Measurements from ENCODE around the gene ZNRF3.
"Not testable (repeated sequence)": the region's sequence is repeated elsewhere in the genome, so short reads cannot be mapped to it uniquely, and the experiment has no call there.

ZNRF3 gene

DNA sequence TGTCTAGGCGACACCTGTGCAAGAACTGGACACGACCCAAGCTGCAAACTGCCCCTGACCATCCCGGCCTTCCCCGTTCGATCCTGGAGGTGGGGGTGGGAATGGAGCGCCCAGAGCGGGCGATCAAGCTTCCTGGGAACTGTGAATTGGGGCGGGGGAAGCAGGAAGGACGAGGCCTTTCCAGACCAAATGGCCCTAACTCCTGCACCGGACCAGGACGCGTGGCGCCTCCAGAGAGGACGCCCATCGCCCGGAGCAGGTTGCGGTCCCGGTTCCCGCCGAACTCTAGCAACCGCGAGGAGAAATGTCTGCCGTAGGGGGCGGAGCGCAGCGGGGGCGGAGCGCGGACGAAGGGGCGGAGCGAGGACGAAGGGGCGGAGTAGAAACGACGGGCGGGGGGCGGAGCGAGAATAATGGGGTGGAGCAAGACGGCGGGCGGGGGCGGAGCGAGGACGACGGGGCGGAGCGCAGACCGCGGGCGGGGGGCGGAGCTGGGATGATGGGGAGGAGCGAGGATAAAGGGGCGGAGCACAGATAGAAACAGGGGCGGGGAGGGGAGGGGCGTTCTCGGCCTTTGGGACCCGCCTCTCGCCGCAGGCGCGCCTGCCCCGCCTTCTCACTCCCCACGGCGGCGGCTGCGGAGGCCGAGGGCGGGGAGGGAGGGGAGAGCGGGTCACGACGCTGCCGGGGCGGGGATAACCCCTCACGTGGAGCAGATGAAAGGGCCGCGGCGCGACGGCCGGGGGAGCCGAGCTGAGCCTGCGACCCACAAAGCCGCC is at the start of gene ZNRF3:
Gene ZNRF3, plus strand, starts transcription at position 695 of the 779 bp plus-strand sequence. CDS start 195 bp downstream, outside the sequence.
- peak; percentile 81 to 84 for ATAC-seq

DNA sequence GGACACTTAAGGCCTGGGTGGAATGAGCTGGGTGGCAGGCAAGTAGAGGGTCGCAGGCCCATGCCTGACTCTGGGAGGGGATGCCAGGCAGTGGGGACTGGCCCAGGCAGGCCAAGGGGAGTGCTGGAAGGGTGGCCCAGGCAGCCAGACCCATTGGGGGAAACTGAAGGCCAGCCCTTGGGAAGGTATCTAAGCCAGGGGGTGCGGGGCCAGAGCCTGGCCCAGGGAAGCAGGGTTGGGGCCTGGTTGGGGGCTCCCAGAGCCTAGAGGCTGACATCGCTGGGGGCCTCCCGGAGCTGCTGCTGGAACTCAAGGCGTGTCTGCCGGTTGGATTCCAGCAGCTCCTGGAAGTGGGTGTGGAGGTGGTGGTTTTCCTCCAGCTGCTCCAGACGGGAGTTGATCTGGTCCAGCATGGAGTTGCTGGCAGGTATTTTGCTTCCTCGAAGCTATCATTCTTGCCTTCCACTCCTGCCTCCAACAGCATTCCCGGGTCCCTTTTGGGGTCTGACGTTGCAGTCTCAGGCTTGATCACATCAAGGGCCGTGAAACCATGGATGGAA is 47.7 kb upstream of the ZNRF3 start:
- no peak for ATAC-seq

DNA sequence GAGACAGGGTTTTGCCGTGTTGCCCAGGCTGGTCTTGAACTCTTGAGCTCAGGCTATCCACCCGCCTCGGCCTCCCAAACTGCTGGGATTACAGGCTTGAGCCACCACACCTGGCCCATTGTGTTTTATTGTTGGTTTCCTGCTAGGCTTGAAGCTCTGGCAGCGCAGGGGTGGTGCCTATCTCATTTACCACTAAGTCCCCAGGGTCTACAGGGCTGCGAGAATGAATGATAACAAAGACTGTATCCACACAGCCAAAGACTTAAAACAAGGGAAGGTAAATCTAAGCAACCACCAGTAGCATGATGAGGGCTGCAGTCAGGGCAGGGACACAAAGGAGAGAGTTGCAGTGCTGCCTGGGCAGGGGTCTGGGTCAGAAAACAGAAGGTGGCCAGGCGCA is 45.7 kb upstream of the ZNRF3 start:
- no peak for ATAC-seq

DNA sequence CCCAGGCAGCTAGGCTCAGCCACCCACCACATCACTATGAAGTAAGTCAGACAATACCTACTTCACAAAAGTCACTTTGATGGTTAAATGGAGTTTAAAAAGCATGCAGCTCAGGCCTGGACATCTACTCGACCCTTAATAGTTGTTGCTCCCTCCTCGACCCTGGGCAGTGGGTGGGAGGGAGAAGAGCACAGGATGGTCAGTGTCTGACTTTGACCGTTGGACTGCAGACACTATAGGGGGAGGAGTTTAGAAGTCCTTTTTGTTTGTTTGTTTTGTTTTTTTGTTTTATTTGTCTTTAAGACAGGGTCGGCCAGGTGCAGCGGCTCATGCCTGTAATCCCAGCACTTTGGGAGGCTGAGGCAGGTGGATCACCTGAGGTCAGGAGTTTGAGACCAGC is 44.4 kb upstream of the ZNRF3 start:
- no peak for ATAC-seq

DNA sequence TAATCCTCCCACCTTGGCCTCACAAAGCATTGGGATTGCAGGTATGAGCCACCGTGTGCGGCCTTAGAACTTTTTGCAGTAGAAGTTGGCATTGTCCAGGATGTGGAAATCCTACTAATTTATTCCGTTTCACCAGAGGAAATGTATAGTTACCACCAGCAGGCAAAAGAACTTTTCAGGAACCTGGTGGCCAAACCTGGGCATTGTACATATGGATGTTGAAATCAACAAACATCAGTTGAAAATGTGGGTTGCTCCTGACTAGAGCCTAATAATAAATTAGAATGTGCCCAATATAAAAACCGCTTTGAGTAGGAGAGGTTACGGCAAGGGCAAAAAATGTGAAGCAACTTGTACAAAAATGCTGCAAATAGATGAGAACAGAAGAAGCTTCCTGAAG is 42.3 kb upstream of the ZNRF3 start:
- ATAC-seq = no peak

DNA sequence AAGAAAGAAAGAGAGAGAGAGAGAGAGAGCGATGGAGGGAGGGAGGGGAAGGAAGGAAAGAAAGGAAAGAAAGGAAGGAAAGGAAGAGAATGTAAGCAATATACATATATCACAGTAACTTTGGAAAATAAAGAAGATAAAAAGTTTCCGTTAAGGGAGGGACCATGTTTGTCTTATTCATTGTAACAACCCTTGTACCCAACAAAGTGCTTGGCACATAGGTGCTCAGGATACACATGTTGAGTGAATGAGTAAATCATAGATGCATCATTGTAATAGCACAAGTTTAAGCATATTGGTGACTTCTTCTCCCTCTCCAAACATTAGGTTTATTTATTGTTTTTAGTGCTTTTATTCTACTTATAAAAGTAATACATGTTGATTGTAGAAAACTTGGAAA is 39.7 kb upstream of the ZNRF3 start:
- no peak for ATAC-seq

DNA sequence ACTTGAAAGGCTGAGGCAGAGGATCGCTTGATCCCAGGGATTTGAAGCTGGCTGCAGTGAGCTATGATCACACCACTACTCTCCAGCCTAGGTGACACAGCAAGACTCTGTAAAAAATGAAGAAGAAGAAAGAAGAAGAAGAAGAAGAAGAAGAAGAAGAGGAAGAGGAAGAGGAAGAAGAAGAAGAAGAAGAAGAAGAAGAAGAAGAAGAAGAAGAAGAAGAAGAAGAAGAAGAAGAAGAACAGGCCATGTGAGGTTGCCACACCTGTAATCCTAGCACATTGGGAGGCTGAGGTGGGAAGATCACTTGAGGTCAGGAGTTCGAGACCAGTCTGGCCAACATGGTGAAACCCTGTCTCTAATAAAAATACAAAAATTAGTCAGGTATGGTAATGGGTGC is 39.1 kb upstream of the ZNRF3 start:
- ATAC-seq = not testable (repeated sequence)

DNA sequence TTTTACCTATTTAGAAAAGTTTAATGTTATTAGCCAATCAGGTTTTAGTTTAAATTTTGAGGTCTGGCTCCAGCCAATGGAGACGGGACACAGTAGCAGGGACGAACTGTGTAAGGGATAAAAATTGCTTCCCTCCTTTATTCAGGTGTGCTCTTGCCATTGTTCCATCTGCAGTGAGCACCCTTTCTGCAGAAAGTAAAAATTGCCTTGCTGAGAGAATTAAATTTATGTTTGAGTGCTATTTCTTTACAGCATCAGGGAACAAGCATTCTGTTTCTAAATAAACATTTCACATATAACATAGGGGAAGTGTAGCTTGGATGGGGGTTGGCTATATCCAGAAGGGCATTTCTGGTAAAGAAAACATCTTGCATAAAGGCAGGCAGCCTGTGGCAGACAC is 36.4 kb upstream of the ZNRF3 start:
- no peak for ATAC-seq

DNA sequence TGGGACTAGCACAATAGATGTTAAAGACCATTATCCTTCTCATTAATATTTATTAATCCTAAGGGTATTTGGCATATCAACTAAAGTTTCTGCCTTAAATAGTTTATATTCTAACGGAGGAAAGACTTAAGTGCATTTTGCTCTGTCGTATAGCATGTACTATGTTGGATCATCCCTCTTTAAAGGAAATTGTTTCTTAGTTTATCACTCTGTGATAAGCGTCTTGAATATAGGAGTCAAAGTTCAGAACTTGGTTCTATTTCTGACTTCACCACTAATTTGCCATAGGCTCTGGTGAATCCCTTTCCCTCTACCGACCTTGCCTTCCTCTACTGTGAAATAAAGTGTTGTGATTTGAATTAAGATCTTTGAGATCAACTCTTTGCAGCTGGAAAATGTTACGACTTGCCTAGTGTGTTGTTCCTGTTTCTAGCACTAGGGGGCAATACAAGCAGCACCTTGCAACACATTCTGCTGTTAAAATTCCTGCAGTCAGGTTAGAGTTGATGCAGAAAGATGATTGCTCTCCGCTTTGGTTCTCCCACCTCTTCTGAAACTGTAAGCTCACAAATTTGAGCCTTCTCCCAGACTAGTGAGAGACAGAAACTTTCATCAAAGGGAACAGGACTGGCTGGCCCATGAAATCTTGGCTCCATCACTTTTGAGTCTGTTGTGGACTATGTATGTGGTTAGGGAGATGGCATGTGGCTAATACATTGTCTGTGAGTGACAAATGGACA is 27.8 kb upstream of the ZNRF3 start:
- no peak for ATAC-seq

DNA sequence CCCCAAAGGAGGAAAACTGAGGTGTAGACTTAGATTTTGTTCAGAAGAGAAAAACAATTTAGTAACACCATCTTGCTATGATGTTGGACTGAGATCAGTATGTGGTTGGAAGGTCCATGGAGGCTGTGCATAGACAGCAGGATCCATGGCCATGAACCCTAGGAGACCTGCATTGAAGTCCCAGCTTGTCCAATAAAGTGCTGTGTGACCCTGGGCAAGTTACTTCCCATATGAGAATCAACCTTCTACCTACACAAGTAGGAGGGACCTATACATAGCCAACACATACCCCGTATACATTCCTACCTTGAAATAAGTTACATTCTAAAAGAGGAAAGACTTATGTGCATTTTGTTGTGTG is 27.3 kb upstream of the ZNRF3 start:
- ATAC-seq = no peak

DNA sequence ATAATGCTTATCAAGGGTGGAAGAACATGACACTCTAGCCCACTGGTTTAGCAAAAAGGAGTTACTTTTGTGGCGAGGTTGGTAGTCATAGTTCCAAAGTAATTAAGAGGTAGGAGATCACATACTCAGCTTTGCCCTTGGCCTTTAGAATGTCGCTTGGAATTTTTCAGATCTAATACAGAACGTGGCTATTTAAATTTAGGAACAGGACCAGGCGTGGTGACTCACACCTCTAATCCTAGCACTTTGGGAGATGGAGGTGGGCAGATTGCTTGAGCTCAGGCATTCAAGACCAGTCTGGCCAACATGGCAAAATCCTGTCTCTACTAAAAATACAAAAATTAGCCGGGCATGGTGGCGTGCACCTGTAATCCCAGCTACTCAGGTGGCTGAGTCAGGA is 26.1 kb upstream of the ZNRF3 start:
- no peak for ATAC-seq

DNA sequence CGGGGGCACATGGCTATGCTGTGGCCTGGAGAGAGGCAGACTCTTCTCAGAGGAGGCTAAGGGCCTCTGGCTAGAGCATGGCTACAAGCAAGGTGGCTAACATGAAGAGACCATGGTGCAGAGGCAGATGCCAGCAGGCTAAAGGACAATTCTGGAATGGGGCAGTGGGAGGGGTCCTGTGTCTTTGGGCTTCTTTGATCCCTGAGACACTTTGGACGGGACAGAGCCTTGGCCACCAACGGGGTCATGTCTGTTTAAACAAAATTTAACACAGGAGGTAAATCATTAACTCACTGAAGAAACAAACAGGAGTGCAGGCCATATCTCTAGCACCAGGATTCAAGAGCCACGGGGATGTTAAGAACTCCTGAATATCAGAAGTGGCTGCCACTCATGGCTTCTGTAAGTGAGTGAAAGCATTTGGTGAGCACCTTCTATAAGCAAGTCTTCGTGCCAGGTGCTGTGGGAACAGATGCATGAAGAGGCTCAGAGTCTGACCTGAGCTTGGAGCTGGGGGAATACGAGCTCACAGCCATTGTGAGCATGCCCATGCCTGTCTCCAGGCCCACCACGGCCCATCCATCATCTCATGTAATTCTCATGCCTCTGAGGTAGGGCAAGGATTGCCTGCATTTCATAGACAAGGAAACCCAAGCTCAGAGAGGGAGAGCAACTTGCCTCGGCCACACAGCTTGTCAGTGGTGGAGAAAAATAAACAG is 18.3 kb upstream of the ZNRF3 start:
- ATAC-seq = no peak

DNA sequence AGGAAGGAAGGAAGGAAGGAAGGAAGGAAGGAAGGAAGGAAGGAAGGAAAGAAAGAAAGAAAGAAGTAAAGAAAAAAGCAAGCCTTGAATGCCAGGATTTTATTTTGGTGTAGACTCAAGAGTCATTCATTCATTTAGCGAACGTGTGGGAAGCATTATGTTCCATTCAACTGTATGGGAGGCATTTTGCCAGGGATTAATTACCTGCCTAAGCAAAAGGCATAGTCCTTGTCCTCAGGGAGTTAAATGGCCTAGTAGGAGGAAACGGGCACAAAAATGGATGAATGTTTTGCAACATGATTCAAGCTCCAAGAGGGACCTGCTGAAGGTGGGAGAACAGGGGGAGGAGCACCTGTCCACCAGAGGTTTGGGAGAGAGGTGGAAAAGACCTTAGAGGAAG is 16.2 kb upstream of the ZNRF3 start:
- no peak for ATAC-seq

DNA sequence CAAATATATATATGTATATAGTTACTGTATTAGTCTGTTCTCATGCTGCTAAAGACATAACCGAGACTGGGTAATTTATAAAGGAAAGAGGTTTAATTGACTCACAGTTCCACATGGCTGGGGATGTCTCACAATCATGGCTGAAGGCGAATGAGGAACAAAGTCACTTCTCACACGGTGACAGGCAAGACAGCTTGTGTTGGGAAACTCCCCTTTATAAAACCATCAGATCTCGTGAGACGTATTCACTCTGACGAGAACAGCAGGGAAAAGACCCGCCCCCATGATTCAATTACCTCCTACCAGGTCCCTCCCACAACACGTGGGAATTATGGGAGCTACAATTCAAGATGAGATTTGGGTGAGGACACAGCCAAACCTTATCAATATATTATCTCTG is 15.0 kb upstream of the ZNRF3 start:
- ATAC-seq = peak; percentile 63 to 67

DNA sequence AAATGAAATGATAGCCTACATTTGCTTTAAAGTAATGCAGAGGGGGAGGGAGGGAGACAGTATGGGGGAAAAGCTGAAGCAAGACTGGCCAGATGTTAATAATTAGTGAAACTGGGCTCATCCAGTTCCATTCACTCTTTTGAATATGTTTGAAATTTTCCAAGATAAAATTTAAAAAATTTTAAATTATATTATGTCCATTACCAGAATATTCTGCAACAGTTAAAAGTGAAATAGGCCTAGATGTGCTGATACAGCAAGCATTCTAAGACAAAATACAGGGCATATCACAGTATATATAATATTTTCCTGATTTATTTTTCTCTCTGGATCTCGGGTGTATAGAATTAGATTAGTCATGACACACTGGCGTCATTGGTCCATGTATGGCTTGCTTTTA is 13.6 kb upstream of the ZNRF3 start:
- ATAC-seq = no peak

DNA sequence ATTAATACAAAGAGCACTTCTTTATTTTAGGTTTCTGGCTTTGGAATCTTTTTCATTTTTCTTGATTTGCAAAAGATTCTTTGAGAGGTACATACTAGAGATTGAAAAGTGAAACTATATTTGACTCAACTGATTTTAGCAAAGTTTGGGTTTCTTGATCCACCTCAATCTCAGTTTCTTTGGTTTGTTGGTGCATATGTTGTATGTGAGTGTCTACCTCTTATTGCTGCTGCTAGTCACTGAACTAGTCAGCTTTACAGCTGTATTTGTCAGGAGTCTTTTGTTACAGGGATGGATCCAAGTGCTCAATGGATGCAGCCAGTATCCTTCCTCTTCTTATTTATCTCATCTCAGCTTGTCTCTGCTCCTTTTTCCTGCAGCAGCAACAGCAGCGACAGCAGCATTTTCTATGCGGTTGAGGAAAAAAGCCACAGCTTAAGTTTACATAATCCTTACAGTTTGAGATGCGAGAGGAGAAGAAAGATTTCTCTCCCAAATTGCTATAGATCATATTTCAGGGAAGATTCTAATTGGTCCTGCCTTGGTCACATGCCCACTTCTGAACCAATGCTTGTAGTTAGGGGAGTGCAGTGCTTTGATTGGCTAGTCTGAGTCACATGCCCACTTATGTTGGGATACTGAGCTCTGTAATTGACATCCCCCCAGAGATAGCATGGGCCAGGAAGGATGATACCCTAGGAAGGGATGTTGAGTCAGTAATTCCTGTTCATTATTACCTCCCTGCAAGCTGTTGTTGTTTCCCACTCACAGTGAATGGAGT is 10.0 kb upstream of the ZNRF3 start:
- peak in 1 of 2 donors; percentile 17 for ATAC-seq

DNA sequence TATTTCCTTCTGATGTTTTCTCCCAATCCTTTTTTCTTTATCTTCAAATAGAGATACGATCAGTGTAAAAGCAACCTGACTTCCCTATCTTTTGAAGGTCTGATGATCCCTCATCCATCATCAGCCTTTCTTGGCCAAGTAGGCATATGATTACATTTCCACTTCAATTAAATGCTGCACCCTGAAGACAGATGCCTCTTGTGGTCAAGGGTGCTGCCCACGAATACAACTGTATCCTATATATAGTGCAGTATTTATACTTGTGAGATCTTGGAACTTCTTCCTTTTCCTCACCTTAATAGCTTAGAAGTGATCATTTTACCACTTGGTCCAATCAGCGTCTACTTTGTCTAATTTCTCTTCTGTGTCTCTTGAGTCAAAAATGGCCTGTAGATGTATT is 9.3 kb upstream of the ZNRF3 start:
- no peak for ATAC-seq

DNA sequence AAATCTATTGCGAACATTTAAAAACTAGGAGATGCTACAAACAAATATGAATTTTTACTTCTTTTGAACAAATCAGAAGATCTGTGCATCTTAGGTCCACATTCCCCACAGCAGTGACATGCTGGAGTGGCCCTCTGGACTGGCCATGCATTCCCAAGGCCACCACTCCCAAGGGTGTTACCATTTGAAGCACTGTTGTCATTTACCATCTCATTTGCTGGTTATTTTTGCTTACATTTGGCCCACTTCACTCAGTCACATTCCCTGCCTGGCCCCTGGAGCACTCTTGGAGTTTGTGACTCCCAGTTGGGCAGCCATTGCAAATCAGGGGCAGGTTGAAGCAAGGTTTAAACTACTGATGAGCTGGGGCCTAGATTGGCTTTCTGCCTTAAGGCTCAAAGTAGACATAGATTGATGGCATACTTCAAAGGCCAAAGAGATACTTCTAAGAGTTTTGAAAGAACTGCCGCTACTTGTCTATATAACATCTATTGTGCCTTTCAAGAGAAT is 8.5 kb upstream of the ZNRF3 start:
- no peak for ATAC-seq

DNA sequence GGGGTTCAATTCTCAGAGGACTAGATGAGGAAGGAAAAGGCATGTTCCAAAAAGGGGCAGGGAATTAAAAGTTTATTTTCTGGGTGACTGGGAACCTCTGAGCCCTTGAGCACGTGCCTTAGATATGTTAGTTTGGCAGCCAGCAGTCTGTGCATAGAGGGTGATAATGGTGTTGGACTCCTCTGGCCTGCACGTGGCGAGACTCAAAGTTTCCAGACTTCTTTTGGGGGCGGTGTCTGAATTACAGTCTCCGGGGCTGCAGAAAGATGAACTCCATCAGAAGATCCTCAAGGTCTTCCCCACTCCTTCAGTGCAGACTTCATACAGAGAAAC is 861 bp upstream of the ZNRF3 start:
- ATAC-seq = no peak

DNA sequence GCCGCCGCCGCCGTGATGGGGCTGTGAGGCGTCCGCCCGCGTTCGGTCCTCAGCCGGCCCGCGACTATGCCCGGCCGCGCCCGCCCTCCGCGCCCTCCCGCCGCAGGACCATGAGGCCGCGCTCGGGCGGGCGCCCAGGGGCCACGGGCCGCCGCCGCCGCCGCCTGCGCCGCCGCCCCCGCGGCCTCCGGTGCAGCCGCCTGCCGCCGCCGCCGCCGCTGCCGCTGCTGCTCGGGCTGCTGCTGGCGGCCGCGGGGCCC is 215 bp downstream of the ZNRF3 start:
- no peak for ATAC-seq

DNA sequence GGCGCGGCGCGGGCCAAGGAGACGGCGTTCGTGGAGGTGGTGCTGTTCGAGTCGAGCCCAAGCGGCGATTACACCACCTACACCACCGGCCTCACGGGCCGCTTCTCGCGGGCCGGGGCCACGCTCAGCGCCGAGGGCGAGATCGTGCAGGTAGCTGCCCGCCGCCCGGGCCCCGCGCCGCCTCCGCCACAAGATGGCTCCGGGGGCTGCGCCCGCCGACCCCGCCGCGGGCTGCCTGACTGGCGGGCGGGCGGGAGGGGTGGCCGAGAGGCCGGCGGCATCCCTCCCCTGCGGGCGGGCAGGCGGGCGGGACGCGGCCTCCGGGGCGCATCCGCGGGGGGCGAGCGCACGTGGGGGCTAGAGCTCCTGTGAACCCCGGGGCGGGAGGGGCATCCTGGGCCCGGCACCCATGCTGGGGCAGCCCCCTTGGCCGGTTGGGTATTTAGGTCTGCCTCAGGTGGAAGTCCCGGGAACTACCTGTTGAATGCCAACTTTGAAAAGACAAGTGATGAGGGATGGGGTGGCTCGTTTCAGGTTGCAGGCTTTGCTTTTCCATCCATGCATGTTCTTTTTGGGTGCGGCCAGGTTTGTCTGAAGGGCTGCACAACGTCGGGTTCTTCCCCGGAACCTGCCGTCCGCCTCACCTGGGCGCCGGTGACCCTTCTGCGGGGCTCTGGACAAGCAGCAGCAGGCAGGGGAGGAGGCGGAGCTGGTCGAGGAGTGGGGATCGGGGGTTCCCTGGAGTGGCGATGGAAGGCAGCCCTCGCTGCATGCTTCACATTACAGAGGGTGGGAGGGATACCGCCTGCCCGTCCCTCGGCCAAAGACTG is 760 bp downstream of the ZNRF3 start:
- ATAC-seq = peak; percentile 32 to 33

Data from activated CD4-positive, CD25-positive, alpha-beta regulatory T cell treated with anti-CD3 and anti-CD28 coated beads, Interleukin-2, amount 50 U/mL, for 24 hours (primary cell).